DOHH2 (cell line): ENCODE measurements around the gene ATP2B2.

ENCODE experiments used
- CTCF ChIP-seq: fragments of 200-600 bp; sonication (generic); IDR thresholded peaks from one replicate; pipeline ENCODE4 v1.5.1; 2014; ENCODE audit warnings: antibody characterized with exemption, mild to moderate bottlenecking, low read depth, low read length; ENCODE audit not compliant: poor library complexity, severe bottlenecking
- EZH2phosphoT487 ChIP-seq: fragments of 200-600 bp; sonication (generic); IDR thresholded peaks from 2 replicates; pipeline ENCODE4 v1.6.1; 2017; ENCODE audit warnings: borderline replicate concordance, mild to moderate bottlenecking, antibody characterized with exemption, low read length, moderate library complexity, mixed read lengths

DNA sequence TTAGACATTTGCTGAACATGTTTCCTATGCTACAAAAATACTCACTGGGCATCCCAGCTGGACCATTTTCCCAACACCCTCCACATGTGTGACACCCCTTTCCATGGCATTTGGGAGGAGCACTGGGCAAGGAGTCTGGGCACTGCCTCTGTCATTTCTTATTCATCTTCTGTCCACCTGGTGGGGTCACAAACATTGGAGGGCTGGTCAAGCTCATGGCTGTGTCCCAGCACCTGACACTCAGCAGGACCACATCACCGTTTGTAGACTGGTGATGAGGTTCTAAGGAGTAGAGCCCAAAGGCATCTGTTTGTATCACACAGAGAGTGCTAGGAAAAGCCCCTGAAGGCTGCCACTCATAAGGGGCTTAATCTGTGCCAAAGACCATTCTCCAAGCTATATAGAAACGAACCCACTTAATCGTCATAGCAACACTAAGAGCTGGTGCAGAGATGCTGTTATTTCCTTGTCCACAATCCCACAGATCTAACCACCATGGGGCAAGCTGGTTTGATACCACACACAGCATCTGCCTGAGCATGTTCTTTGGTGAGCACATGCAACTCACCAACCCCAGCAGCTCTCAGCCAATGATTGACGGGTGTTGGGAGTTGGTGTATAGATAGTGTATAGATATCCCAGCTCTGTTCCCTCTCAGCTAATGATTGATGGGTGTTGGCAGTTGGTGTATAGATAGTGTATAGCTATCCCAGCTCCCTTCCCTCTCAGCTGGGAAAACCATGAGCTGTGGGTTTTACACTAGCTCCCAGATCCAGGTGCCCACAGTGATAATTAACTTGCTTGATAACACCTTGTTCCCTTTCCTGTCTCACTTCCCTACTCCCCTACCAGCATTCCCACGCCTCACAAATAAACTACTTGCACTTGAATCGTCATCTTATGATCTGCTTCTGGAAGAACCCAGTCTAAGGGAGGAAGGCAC, 42.7 kb upstream of the ATP2B2 start:
- TF ChIP-seq CTCF = no peak
- no peak for TF ChIP-seq EZH2phosphoT487
